ENCODE measurements around the gene TMEM132E.

DNA sequence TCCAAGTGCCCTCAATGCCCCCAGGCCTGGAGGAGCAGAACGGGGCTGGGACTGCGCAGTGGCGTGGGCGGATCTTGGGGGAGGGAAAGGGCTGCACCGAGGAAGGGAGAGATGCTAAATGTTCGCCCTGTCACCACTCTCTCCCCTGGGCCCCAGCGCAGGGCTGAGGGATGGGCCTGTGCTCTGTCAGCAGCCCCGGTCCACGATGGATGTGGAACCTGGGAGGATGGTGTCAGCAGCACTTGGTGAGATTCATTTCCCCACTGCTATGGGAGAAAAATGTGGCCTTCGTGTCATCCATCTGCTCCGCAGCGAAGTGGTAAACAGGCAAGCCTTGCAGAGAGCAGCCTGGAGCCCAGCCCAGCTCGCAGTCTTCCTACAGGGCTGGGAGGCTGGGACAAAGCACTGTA lies 72.0 kb downstream of the TMEM132E start:
- TF ChIP-seq, protein P1, sequence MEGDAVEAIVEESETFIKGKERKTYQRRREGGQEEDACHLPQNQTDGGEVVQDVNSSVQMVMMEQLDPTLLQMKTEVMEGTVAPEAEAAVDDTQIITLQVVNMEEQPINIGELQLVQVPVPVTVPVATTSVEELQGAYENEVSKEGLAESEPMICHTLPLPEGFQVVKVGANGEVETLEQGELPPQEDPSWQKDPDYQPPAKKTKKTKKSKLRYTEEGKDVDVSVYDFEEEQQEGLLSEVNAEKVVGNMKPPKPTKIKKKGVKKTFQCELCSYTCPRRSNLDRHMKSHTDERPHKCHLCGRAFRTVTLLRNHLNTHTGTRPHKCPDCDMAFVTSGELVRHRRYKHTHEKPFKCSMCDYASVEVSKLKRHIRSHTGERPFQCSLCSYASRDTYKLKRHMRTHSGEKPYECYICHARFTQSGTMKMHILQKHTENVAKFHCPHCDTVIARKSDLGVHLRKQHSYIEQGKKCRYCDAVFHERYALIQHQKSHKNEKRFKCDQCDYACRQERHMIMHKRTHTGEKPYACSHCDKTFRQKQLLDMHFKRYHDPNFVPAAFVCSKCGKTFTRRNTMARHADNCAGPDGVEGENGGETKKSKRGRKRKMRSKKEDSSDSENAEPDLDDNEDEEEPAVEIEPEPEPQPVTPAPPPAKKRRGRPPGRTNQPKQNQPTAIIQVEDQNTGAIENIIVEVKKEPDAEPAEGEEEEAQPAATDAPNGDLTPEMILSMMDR (IDR thresholded peaks at IDR 0.05; ENCODE audit: insufficient read depth, low read length, poor library complexity, severe bottlenecking) = no peak
- no peak for TF ChIP-seq EZH2phosphoT487 (conservative IDR thresholded peaks at IDR 0.05; ENCODE audit: low read length)
